ENCODE measurements around the gene LAMA2.

The LAMA2 gene

DNA sequence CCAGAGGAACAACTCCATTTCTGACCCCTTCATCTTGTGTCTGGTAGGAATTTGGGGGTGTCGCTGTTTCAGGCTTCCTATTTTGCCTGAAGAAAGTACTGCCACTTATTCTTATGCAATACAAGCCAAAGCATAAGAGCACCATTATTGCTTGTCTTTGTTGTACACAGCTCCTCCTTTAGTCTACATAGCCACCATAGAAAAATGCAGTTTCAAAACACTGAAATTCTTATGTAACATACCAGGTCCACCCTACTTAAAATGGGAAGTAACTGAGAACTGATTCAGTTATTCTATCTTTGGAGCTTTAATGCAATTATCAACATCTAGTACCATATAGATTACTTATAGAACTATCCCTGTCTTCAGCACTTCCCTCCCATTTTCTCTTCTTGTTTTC is 571.5 kb downstream of the LAMA2 start:
- no peak for DNase-seq (ENCODE audit: low spot score)

GRCh38 chr6:129455126-129455769 is 572.3 kb downstream of the LAMA2 start:
- DNase-seq (ENCODE audit: low spot score), result no peak

- DNase-seq (ENCODE audit: low spot score), result no peak
These were observed 577.3 kb downstream of the LAMA2 start for GRCh38 chr6:129460221-129460620.

GRCh38 chr6:129469070-129469662 is 586.2 kb downstream of the LAMA2 start:
- no peak for DNase-seq (ENCODE audit: low spot score)

DNA sequence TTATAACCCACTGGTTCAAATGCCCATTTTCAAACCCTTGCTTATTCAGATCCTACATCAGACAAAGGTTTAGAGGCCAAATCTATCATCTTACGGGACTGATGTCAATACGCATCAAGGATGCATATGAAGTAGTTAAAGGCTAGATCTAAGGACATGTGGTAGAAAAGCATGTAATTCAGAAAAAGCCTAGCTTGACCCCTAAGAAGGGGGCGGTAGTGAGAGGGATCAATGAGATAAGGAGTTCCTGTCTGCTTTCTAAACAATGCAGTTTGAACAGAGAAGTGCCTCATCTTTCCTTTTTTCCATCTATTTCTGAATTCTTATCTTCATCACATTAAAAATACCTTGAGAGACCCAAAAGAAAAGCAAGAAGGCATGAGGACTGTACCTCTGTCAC is 589.3 kb downstream of the LAMA2 start:
- DNase-seq (ENCODE audit: low spot score), result no peak

- DNase-seq (ENCODE audit: low spot score), result no peak
These were observed 590.6 kb downstream of the LAMA2 start for GRCh38 chr6:129473546-129473945.

DNA sequence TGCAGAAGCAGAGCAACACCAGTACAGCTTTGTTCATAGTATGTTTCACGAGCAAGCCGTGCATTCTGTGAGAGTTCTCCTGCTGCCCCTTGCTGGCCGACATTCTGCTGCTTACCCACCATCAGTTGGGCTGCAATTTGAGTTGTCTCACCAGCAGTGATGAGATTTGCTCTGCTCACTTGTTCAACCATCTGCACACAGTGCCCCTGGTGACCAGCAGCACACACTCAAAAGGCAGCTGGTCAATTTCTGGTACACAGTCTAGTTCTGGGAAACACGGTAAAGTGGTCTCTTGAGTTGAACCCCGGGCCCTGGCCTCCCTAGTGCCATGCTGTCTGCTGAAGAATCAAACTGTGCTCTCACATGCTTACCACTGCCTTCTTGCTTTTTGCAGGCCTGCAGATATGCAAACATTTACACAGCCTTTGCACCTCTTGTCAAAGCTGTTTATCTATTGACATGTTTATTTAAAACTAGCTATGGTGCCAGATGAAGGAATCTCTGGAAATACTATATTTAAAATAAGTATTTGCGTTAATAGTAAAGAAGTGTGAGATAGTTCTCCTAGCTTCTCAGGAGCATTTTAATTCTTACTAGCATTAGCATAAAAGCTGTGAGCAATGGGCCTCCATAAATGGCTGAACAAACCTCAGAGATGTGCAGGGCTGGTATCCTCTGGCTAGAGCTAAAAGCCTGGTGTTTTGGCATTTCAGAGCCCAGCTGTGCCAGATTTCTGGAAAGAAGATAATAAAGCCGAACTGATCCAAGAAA is 592.7 kb downstream of the LAMA2 start:
- no peak for DNase-seq (ENCODE audit: low spot score)

GRCh38 chr6:129476248-129476564 is 593.3 kb downstream of the LAMA2 start:
- no peak for DNase-seq (ENCODE audit: low spot score)

- no peak for DNase-seq (ENCODE audit: low spot score)
These were observed 593.9 kb downstream of the LAMA2 start for GRCh38 chr6:129476810-129477209.

- no peak for DNase-seq (ENCODE audit: low spot score)
These were observed 595.4 kb downstream of the LAMA2 start for GRCh38 chr6:129478379-129478778.

GRCh38 chr6:129481706-129482105 is 598.8 kb downstream of the LAMA2 start:
- no peak for DNase-seq (ENCODE audit: low spot score)

DNA sequence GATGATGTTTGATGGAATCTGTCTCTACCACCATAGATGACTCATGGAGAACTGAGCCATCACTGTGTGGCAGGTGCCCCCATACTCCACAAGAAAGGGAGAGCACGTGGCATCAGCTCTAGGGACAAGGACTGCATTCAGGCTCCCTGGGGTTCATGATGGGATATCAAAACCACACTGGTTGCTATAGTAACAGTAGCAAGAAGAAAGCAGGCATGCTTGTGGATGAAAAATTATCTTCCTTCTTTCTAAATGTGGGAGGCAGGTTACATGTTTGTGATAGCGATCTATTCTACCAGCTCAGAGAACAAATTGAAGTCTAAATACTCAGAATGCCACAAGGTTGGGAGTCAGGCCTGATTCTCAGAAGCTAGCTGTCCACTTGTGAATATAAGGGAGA is 602.8 kb downstream of the LAMA2 start:
- DNase-seq (ENCODE audit: low spot score), result no peak

DNA sequence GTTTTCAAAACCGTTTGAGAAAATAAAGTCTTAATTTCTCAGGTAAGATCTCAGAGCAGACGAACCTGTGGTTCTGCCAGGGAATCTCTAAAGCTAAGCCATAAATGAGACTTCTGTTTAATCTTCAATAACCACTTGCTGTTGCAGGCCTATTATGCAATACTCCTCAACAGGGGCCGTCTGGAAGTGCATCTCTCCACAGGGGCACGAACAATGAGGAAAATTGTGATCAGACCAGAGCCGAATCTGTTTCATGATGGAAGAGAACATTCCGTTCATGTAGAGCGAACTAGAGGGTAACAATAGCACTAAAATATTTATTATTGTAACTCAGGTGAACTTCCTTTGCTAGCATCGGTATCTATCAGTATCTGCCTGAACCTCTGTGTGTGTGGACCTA is 603.4 kb downstream of the LAMA2 start:
- DNase-seq (ENCODE audit: low spot score), result no peak

GRCh38 chr6:129488313-129488712 is 605.4 kb downstream of the LAMA2 start:
- no peak for DNase-seq (ENCODE audit: low spot score)

- no peak for DNase-seq (ENCODE audit: low spot score)
These were observed 606.4 kb downstream of the LAMA2 start for GRCh38 chr6:129489215-129489765.

- no peak for DNase-seq (ENCODE audit: low spot score)
These were observed 607.8 kb downstream of the LAMA2 start for GRCh38 chr6:129490521-129491255.

DNA sequence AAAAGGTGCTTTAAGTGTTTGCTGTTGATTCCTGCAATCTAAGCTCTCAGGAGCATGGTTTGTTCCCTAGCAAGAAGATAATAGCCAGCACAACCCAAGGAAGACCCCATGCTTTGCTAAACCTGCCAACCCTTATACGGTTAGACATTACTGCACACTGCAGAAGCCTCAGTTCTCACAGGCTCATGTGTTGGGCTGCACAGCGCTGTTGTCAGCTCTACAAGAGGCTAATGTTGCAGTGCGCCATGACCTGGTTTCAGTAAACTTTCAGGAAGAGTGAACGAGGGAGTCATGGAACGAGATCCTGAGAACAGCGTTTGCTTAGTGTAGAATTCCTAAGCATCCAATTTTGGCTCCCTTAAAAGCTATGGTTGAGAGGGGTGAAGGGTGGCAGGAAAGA is 608.5 kb downstream of the LAMA2 start:
- DNase-seq (ENCODE audit: low spot score), result no peak

DNA sequence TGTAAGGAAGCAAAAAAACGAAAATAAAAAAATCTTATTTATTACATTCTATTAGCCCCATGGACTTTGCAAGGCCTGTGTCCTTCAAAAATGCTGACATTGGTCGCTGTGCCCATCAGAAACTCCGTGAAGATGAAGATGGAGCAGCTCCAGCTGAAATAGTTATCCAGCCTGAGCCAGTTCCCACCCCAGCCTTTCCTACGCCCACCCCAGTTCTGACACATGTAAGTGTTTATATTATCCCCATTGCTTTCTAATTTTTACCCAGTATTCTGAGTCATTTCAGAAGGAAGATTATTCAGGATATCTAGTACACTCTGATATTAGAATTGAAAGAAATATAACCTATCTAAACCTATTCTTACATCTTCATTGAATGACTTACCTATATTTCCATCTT is 609.3 kb downstream of the LAMA2 start:
- DNase-seq (ENCODE audit: low spot score), result no peak

GRCh38 chr6:129493354-129493902 is 610.5 kb downstream of the LAMA2 start:
- no peak for DNase-seq (ENCODE audit: low spot score)

DNA sequence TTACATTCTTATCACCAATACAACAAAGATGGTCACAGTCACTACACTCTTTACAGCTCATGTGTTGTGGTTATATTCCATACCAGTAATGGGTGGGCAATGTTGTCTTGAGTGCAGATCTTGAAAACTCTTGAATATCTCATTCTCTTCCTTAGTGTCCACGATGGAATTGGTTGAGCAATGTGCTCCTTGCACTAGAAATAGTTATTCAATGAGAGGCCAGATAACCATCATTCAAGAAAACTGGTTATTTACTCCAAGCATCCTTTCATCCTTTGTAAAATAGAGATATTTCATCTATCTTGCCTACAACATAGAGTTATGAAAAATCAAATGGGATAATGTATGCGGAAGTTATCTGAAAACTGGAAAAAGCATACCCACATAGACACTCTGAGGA is 611.2 kb downstream of the LAMA2 start:
- DNase-seq (ENCODE audit: low spot score), result no peak

GRCh38 chr6:129494586-129494985 is 611.6 kb downstream of the LAMA2 start:
- DNase-seq (ENCODE audit: low spot score), result no peak

DNA sequence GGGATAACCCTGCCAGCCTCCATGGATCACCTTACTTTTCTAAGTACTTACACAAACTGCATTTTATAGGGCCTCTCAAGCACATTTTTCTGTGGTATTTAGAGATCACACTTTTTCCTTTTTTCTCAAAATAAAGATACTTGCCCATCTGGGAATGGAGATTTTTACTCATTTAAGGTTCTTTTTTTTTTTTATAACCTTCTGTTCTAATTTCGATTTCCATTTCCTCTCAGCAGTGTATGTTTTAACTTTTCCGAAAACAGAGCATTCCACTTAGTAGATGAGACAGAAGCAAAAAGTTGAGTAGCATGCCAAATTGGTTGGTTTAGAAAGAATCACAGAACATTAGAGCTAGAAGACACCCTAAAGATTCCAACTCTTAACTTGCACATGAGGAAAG is 612.7 kb downstream of the LAMA2 start:
- DNase-seq (ENCODE audit: low spot score), result no peak
